HAP-1 (cell line): ENCODE results near the gene FOXD2.

ENCODE experiments used
- DNase-seq, 2 experiments: peaks; one replicate each; pipeline ENCODE4 v3.0.0-alpha.2; 2016 to 2020; ENCODE audit warnings: low spot score in 2 of 2
- H3K27me3 ChIP-seq: fragments of 250-450 bp; sonication (Bioruptor Pico); 2 replicates; pipeline ENCODE4 v1.5.1; 2020; ENCODE audit warnings: low read depth, mild to moderate bottlenecking, moderate library complexity
- H3K36me3 ChIP-seq: fragments of 250-450 bp; sonication (Bioruptor Pico); replicated peaks from 2 replicates; pipeline ENCODE4 v1.5.1; 2020; ENCODE audit warnings: mild to moderate bottlenecking
- H3K4me1 ChIP-seq: fragments of 250-450 bp; sonication (Bioruptor Pico); 2 replicates; pipeline ENCODE4 v1.5.1; 2020; ENCODE audit warnings: mild to moderate bottlenecking
- H3K4me3 ChIP-seq: fragments of 250-450 bp; sonication (Bioruptor Pico); 2 replicates; pipeline ENCODE4 v1.5.1; 2020; ENCODE audit warnings: mild to moderate bottlenecking, moderate library complexity
- H3K9me3 ChIP-seq: fragments of 250-450 bp; sonication (Bioruptor Pico); 2 replicates; pipeline ENCODE4 v1.5.1; 2020; ENCODE audit warnings: mild to moderate bottlenecking, moderate library complexity
- in situ Hi-C: fragments of 300-500 bp; cut with MboI; formaldehyde crosslinking; loops from 3 replicates; pipeline ENCODE4 v1.14.3; 2020; ENCODE audit warnings: low sequenced_read_pairs, inconsistent platforms, mixed read lengths

Gene FOXD2

DNA sequence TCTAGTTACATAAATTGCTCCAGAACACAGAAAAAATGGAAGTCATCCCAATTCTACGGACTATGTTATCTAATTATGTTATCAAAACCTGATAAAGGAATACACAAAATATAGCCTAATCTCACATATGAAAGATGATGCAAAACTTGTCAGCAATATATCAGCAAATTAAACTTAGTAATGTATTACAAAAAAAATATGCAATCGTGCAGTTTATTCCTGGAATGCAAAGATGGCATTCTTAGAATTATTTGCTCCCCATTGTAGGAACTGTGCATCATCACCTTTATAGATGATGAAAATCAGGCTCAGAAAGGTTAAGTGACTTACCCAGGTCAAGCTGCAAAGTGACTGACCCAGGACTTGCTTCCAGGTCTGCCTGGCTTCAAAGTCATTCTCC is 14.0 kb upstream of the FOXD2 start:
- Histone ChIP-seq H3K4me3 (no peak overlapping the region), H3K36me3 (no peaks in the 10 kb centered on the region), H3K27me3 (no peaks in the 10 kb centered on the region), H3K4me1 (no peaks in the 10 kb centered on the region), H3K9me3 (no peaks in the 10 kb centered on the region)
- in situ Hi-C loops = no loop called here
- no peak for DNase-seq

- Histone ChIP-seq H3K4me1 (no peaks in the 10 kb centered on the region), H3K27me3 (no peaks in the 10 kb centered on the region), H3K4me3 (no peak overlapping the region), H3K36me3 (no peaks in the 10 kb centered on the region), H3K9me3 (no peaks in the 10 kb centered on the region)
- DNase-seq = peak; percentile 73 to 74
- in situ Hi-C loops = no loop called here
These were observed 13.4 kb upstream of the FOXD2 start for GRCh38 chr1:47424336-47424982.

- H3K4me1 ChIP-seq = peaks cover 5% of the 10 kb centered on the region
- in situ Hi-C loops = loop anchor here (5.0 kb wide), 1 partner anchor 281 kb away; no protein-coding TSS in a partner anchor
- H3K27me3 ChIP-seq = no peaks in the 10 kb centered on the region
- peaks cover 21% of the 10 kb centered on the region for H3K36me3 ChIP-seq
- DNase-seq = no peak
- H3K9me3 ChIP-seq = no peaks in the 10 kb centered on the region
- H3K4me3 ChIP-seq = no peak overlapping the region
These were observed 6.3 kb upstream of the FOXD2 start for GRCh38 chr1:47431534-47431933.

GRCh38 chr1:47432071-47433036 is 5.5 kb upstream of the FOXD2 start:
- no peaks in the 10 kb centered on the region for H3K9me3 ChIP-seq
- in situ Hi-C loops = loop anchor here (5.0 kb wide), 1 partner anchor 280 kb away; no protein-coding TSS in a partner anchor
- DNase-seq = peak; percentile 33 to 70
- peaks cover 21% of the 10 kb centered on the region for H3K36me3 ChIP-seq
- no peaks in the 10 kb centered on the region for H3K27me3 ChIP-seq
- no peak overlapping the region for H3K4me3 ChIP-seq
- peaks cover 5% of the 10 kb centered on the region for H3K4me1 ChIP-seq

DNA sequence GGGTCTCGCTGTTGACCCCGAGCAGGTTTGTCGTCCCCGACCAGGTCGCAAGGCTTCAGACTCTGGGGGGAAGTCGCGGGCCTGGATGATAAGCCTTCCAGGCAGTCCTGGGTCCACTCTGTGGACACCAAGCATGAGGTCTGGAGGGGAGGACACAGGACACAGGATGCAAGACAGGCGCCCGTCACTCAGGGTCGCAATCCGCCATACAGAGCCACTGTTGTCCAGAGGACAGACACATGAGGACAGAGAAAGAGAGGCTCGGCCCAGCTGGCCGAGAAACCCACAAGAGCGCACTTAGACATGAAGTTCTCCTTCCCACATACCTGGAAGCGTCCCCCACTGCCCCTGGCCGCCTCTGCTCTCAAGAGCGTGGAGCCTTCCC is 4.8 kb upstream of the FOXD2 start:
- no peaks in the 10 kb centered on the region for H3K9me3 ChIP-seq
- H3K4me1 ChIP-seq = peaks cover 5% of the 10 kb centered on the region
- peaks cover 21% of the 10 kb centered on the region for H3K36me3 ChIP-seq
- H3K4me3 ChIP-seq = no peak overlapping the region
- no peaks in the 10 kb centered on the region for H3K27me3 ChIP-seq
- DNase-seq = no peak
- in situ Hi-C loops = loop anchor here (5.0 kb wide), 1 partner anchor 279 kb away; no protein-coding TSS in a partner anchor

DNA sequence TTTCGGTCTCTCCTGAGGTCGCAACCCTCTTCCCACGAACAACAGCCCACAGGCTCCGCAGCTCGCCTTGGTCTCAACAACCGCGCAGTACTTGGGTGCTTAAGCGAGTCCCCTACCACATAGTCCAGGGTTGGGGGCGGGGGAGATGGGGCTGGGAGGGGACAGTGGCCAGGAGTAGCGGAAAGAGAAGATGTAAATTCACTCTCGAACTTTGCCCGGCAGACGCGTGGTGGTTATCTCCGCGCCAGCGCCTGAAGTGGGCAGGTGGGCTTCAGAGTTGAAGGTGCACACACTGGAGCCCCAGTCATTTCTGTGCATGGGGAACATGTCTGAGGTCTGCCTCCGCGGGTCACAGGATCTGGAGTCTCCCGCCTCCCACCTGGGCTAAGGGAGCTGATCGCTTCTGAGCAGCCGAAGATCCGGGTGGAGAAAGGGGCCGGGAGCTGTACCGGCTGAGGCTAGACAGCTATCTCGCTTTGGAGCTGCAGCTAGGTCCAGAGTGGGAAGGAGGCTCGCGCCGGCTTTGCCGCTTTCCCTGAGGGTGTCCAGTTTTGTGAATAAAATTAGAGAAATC is 4.3 kb upstream of the FOXD2 start:
- Histone ChIP-seq H3K9me3 (no peaks in the 10 kb centered on the region), H3K27me3 (no peaks in the 10 kb centered on the region), H3K4me3 (no peak overlapping the region), H3K4me1 (peaks cover 5% of the 10 kb centered on the region), H3K36me3 (peaks cover 21% of the 10 kb centered on the region)
- no peak for DNase-seq
- in situ Hi-C loops = loop anchor here (5.0 kb wide), 1 partner anchor 279 kb away; no protein-coding TSS in a partner anchor

GRCh38 chr1:47434051-47434842 is 3.6 kb upstream of the FOXD2 start:
- Histone ChIP-seq H3K4me1 (peaks cover 5% of the 10 kb centered on the region), H3K4me3 (no peak overlapping the region), H3K27me3 (no peaks in the 10 kb centered on the region), H3K36me3 (peaks cover 21% of the 10 kb centered on the region), H3K9me3 (no peaks in the 10 kb centered on the region)
- in situ Hi-C loops = loop anchor here (5.0 kb wide), 1 partner anchor 278 kb away; no protein-coding TSS in a partner anchor
- no peak for DNase-seq

DNA sequence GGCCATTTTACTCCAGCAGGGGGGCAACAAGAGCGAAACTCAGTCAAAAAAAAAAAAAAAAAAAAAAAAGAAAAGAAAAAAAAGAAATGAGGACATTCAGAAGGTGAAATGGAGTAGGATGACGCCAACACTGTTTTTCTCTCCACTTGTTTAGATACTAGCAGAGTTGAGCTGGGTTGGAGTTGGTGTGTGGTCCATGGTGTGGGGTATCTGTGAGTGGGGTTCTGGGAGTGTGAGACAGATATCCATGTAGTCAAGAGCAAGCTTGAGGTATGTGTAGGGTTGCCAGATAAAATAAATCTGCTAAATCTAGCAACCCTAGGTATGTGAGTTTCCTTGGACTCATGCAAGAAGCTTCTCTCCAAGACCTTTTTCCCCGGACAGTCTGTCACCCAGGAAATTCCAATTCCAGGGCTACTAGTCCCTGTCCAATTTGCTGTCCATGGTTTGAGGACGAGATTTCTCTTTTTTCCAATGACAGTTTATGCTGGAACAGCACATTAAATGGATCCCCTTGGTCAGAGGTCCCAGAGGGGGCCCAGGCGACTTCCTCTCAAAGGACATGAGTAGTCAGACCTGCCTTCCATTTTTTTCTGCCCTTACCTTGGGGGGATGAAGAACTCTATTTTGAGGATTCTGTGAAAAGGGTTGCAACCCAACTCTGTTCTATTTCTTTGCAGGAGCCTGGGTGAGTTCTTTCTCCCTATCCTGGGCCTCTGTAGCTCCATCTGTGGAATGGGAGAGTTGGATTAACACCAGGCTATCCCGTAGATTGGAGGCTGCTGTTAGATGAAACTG is 2.1 kb upstream of the FOXD2 start:
- Histone ChIP-seq H3K27me3 (no peaks in the 10 kb centered on the region), H3K36me3 (peaks cover 21% of the 10 kb centered on the region), H3K9me3 (no peaks in the 10 kb centered on the region), H3K4me1 (peaks cover 5% of the 10 kb centered on the region), H3K4me3 (peak overlapping the region; percentile 60)
- in situ Hi-C loops = no loop called here
- DNase-seq = no peak

DNA sequence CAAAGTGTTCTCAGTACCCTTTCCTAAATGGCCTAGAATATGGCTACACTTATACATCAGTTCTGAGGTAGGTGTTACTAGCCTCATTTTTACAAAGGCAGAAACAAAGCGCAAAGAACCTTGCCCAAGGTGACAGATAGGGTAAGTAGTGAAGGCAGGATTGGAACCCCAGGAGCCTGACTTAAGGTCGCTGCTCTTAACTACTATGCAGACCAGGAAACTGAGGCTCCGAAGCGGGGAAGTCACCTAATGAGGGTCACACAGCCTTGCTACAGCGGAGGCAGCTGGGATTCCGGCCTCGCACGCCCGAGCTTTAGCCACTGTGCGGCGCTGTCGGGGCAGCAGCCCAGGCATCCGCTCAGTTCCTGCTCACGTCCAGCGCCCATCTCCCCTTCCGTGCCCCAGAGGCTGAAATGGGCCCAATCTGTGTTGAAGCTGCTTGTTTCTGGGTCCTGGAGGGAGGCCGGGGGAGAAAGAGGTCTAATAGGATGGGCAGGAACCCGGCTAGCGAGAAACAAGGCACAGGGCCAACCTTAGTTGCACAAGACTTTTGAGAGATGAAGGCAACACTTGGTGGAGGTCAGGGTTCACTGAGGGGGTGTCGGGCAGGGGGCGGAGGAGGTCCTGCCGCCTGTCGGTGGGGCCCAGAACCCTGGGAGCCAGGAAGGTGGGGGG is 1.4 kb upstream of the FOXD2 start:
- H3K4me1 ChIP-seq = peaks cover 5% of the 10 kb centered on the region
- peak overlapping the region; percentile 60 for H3K4me3 ChIP-seq
- H3K27me3 ChIP-seq = no peaks in the 10 kb centered on the region
- H3K36me3 ChIP-seq = peaks cover 21% of the 10 kb centered on the region
- in situ Hi-C loops = no loop called here
- H3K9me3 ChIP-seq = no peaks in the 10 kb centered on the region
- peak; percentile 75 to 87 for DNase-seq

DNA sequence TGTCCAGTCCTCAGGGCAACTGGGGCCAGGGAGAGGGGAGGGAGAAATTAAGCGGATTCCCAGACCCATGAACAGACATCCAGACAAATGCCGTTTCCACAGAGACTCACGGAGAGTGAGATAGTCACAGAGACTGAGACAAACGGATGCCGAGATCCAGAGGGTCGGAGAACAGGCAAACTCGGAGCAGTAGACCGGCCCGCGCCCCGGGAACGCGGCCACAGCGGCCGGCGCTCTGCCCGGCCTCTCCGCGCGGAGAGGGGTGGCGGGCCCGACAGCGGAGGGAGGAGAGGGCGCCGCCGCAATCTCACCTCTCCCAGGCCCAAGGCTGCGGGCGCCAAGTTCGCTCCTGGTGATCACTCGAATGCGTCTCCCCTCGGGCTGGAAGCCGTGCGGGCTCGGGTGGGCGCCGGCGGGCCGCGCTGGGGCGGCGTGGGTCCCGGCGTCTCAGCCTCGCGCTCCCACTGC is 831 bp upstream of the FOXD2 start:
- H3K27me3 ChIP-seq = no peaks in the 10 kb centered on the region
- in situ Hi-C loops = no loop called here
- peak in 1 of 2 experiments; percentile 30 for DNase-seq

GRCh38 chr1:47438165-47439016 is 547 bp downstream of the FOXD2 start:
- Histone ChIP-seq H3K4me1 (peaks cover 5% of the 10 kb centered on the region), H3K27me3 (no peaks in the 10 kb centered on the region), H3K9me3 (no peaks in the 10 kb centered on the region), H3K4me3 (peak overlapping the region; percentile 60), H3K36me3 (peaks cover 18% of the 10 kb centered on the region)
- DNase-seq = peak in 1 of 2 experiments; percentile 23
- in situ Hi-C loops = no loop called here

More for the DNA sequence above, 831 bp upstream of the FOXD2 start:
- Histone ChIP-seq H3K36me3 (peaks cover 21% of the 10 kb centered on the region), H3K9me3 (no peaks in the 10 kb centered on the region), H3K4me3 (peak overlapping the region; percentile 60), H3K4me1 (peaks cover 5% of the 10 kb centered on the region)
